ENCODE results near the gene HNF4A.

HNF4A gene

DNA sequence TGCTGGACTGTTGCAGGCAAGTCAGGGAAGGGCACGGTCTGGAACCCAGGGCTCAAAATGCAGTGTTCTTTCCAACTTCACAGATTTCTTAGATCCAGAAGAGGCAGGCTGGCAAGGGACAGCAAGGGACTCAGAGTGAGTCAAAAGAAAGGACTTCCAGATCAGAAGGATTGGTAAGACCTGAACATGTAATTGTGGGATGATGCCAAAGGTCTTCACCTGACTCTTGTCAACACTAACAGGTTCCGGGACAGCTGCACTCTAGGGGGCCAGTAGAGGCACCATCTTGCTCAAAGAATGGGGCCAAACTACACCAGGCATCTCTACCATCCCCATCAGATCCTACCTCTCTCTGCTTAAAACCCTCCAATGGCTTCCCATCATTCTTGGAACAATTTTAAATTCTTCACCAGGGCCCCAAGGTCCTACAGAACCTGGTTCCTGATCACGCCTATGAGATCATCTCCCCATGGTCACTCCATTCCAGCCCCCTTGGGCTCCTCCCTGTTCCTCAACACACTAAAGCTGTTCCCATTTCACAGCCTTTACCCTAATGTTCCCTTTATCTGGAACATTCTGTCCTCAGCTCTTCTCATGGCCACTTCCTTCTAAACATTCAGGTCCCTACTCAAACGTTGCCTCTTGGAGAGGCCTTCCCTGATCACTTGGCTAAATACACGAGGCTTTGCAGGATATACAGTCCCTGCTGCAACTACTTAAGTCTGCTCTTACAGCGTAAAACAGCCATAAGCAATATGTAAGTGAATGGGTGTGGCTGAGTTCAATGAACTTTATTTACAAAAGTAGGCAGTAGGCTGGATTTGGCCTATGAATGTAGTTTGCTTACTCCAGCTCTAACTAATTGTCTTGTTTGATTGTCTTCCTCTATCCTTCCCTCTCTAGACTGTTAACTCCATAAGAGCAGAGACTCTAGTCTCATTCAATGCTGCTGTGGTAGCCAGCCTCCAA is 90.5 kb downstream of the HNF4A start:
- no peak overlapping the region for H3K4me3 ChIP-seq (ENCODE audit: low read depth, low read length)
- no peaks in the 10 kb centered on the region for H3K27me3 ChIP-seq (ENCODE audit: control insufficient read depth, insufficient read depth, low read length)
- no peaks in the 10 kb centered on the region for H3K9me3 ChIP-seq (ENCODE audit: control insufficient read depth, low read length)
- no peak overlapping the region for H3K27ac ChIP-seq
- no peaks in the 10 kb centered on the region for H3K4me1 ChIP-seq
- H2AFZ ChIP-seq, result no peak overlapping the region
- H3K4me2 ChIP-seq (ENCODE audit: low read length), result no peak overlapping the region
- H3K36me3 ChIP-seq (ENCODE audit: control insufficient read depth, insufficient read depth, low read length), result no peaks in the 10 kb centered on the region
- no peak overlapping the region for H3K9ac ChIP-seq
- no peaks in the 10 kb centered on the region for H3K79me2 ChIP-seq
- TF ChIP-seq, protein P1, sequence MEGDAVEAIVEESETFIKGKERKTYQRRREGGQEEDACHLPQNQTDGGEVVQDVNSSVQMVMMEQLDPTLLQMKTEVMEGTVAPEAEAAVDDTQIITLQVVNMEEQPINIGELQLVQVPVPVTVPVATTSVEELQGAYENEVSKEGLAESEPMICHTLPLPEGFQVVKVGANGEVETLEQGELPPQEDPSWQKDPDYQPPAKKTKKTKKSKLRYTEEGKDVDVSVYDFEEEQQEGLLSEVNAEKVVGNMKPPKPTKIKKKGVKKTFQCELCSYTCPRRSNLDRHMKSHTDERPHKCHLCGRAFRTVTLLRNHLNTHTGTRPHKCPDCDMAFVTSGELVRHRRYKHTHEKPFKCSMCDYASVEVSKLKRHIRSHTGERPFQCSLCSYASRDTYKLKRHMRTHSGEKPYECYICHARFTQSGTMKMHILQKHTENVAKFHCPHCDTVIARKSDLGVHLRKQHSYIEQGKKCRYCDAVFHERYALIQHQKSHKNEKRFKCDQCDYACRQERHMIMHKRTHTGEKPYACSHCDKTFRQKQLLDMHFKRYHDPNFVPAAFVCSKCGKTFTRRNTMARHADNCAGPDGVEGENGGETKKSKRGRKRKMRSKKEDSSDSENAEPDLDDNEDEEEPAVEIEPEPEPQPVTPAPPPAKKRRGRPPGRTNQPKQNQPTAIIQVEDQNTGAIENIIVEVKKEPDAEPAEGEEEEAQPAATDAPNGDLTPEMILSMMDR (IDR thresholded peaks at IDR 0.05), result no peak

DNA sequence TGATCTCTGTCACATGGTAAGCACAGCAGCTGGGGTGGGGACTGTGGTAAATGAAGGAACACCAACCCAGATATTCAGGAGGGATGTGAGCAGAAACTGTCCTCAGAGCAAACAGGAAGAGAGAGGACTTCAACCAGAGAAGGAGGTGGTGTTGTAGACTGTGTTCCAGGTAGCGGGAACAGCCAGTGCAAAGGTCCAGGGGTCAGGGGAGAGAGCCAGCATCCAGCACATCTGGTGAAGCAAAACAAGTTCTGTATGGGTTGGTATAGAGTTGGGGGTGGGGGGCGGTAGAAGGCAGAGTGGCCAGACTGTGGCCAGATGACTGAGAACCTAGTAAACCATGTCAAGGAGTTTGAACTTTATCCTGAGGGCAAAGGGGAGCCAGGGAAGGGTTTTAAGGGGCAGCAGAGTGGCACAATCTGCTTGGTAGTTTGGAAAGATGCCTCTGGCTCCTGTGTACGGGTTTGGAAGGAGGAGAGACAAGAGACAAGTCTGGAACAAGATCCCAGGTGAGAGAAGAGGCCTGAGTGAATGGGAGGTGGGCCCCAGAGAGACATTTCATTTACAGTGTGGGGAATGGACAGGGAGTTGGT is 92.4 kb downstream of the HNF4A start:
- TF ChIP-seq, protein P1 (IDR thresholded peaks at IDR 0.05), result no peak
- H3K4me3 ChIP-seq (ENCODE audit: low read depth, low read length), result no peak overlapping the region
- no peaks in the 10 kb centered on the region for H3K36me3 ChIP-seq (ENCODE audit: control insufficient read depth, insufficient read depth, low read length)
- no peak overlapping the region for H3K27ac ChIP-seq
- no peak overlapping the region for H3K9ac ChIP-seq
- no peak overlapping the region for H3K4me2 ChIP-seq (ENCODE audit: low read length)
- H2AFZ ChIP-seq, result no peak overlapping the region
- no peaks in the 10 kb centered on the region for H3K27me3 ChIP-seq (ENCODE audit: control insufficient read depth, insufficient read depth, low read length)
- no peaks in the 10 kb centered on the region for H3K4me1 ChIP-seq
- no peaks in the 10 kb centered on the region for H3K9me3 ChIP-seq (ENCODE audit: control insufficient read depth, low read length)
- no peaks in the 10 kb centered on the region for H3K79me2 ChIP-seq

DNA sequence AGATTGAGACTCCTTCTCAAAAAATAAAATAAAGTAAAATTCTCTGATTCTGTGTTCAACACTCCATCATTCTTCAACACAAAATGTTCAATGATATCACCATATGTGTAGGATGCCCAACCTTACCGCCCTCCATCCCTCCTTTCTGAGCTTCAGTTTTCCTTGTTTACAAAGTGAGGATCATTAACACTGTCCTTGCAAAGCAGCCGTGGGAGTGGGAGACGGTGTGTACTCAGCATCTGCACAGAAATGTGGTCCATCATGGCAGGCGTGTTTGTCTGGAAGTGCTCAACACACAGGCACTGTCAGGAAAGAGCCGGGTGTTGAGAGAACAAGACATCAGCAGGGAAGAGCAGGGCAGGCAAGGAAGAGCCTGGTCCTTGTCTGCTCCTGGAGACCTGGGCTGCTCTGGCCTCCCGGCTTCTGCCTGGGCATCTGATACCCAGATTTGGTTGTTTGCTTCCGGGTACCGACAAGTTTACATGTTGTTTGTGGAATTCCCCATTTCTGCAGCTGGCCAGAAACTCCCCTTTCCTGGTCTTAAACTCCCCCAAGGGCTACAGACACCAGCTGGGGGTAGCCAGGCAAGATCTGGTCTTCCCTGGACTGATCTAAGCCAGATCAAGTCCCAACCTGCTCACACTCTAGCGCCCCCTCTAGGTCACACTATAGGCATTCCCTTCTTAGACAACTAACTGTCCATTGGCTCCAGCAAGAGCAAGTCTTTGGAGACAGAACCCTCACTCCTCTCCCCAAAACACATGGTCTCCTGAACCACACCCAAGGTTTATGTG is 93.5 kb downstream of the HNF4A start:
- TF ChIP-seq, protein P1 (IDR thresholded peaks at IDR 0.05), result no peak
- Histone ChIP-seq H2AFZ (no peak overlapping the region), H3K27ac (no peak overlapping the region), H3K9ac (no peak overlapping the region), H3K9me3 (ENCODE audit: control insufficient read depth, low read length) (no peaks in the 10 kb centered on the region), H3K27me3 (ENCODE audit: control insufficient read depth, insufficient read depth, low read length) (no peaks in the 10 kb centered on the region), H3K4me1 (no peaks in the 10 kb centered on the region), H3K36me3 (ENCODE audit: control insufficient read depth, insufficient read depth, low read length) (no peaks in the 10 kb centered on the region), H3K4me2 (ENCODE audit: low read length) (no peak overlapping the region), H3K79me2 (no peaks in the 10 kb centered on the region), H3K4me3 (ENCODE audit: low read depth, low read length) (no peak overlapping the region)

DNA sequence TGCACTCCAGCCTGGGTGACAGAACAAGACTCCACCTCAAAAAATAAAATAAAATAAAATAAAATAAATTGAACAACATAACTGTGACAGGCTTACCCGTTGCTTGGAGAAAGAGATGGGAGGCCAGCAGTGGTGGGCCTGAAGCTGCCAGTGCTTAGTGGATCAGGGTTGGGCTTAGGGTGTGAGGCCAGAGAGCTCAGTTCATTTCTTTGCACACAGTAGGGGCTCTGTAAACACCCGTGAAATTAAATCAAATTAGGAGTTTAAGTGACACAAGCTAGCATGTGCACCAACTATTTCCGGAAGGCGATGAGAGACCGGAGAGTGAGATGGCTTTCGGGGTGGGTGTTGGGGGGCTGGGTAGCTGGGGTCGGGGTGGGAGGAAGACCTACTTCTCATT is 94.4 kb downstream of the HNF4A start:
- H3K4me1 ChIP-seq, result no peaks in the 10 kb centered on the region
- TF ChIP-seq, protein P1 (IDR thresholded peaks at IDR 0.05), result no peak
- no peak overlapping the region for H3K27ac ChIP-seq
- no peak overlapping the region for H3K9ac ChIP-seq
- no peaks in the 10 kb centered on the region for H3K27me3 ChIP-seq (ENCODE audit: control insufficient read depth, insufficient read depth, low read length)
- H3K36me3 ChIP-seq (ENCODE audit: control insufficient read depth, insufficient read depth, low read length), result no peaks in the 10 kb centered on the region
- no peaks in the 10 kb centered on the region for H3K79me2 ChIP-seq
- H3K4me2 ChIP-seq (ENCODE audit: low read length), result no peak overlapping the region
- H3K9me3 ChIP-seq (ENCODE audit: control insufficient read depth, low read length), result no peaks in the 10 kb centered on the region
- H2AFZ ChIP-seq, result no peak overlapping the region
- H3K4me3 ChIP-seq (ENCODE audit: low read depth, low read length), result no peak overlapping the region
